ENCODE data around the gene CALHM3. TPM values are rescaled to one million over a fixed set of nuclear protein-coding genes. Genes with fewer than 3 reads are reported as not detected.

Gene CALHM3
- total RNA-seq, 2 experiments from 2014 or later: not detected

- intact Hi-C loops (cut with DNase I, micrococcal nuclease): no loop called here
- no peaks in the 10 kb centered on the region for H3K36me3 ChIP-seq (ENCODE audit: insufficient read depth, low read length)
- Mint-ChIP-seq H3K4me1 (ENCODE audit: low read depth) (peaks cover 34% of the 10 kb centered on the region), H3K27ac (no peak overlapping the region), H3K27me3 (no peaks in the 10 kb centered on the region), H3K4me3 (no peak overlapping the region), H3K36me3 (ENCODE audit: low read depth) (no peaks in the 10 kb centered on the region), H3K9me3 (no peaks in the 10 kb centered on the region)
- no peaks in the 10 kb centered on the region for H3K9me3 ChIP-seq (ENCODE audit: control insufficient read depth in 1 of 2, insufficient read depth in 1 of 2, low read length in 2 of 2)
- ATAC-seq (ENCODE audit: poor library complexity): no peak
- ChIA-PET CTCF (interaction anchor here (1.0 to 1.4 kb wide), 2 partner anchors 14 to 16 kb away, joined by 3 read pairs; no protein-coding TSS in a partner anchor), POLR2A (no interaction called here)
- no peak for TF ChIP-seq CTCF (IDR thresholded peaks at IDR 0.05)
- H3K27me3 ChIP-seq (ENCODE audit: control insufficient read depth in 1 of 2, insufficient read depth in 2 of 2, low read length in 2 of 2): no peaks in the 10 kb centered on the region
- H3K4me3 ChIP-seq (ENCODE audit: low read length): no peak overlapping the region
- H3K27ac ChIP-seq (ENCODE audit: low read depth in 1 of 2, low read length in 2 of 2): no peak overlapping the region
- DNase-seq: no peak
- peaks cover 49% of the 10 kb centered on the region for H3K4me1 ChIP-seq (ENCODE audit: insufficient read depth, low read length)
Observed at GRCh38 chr10:103469201-103469600, 9.8 kb downstream of the CALHM3 start.

- CTCF ChIA-PET: no interaction called here
- H3K27me3 Mint-ChIP-seq: no peaks in the 10 kb centered on the region
- intact Hi-C loops (cut with DNase I, micrococcal nuclease): no loop called here
- no peak for TF ChIP-seq CTCF (IDR thresholded peaks at IDR 0.05)
- no peak overlapping the region for H3K4me3 Mint-ChIP-seq
- no peak overlapping the region for H3K27ac ChIP-seq (ENCODE audit: low read depth in 1 of 2, low read length in 2 of 2)
- POLR2A ChIA-PET: no interaction called here
- H3K36me3 Mint-ChIP-seq (ENCODE audit: low read depth): no peaks in the 10 kb centered on the region
- no peak overlapping the region for H3K4me3 ChIP-seq (ENCODE audit: low read length)
- peaks cover 33% of the 10 kb centered on the region for H3K4me1 Mint-ChIP-seq (ENCODE audit: low read depth)
- H3K36me3 ChIP-seq (ENCODE audit: insufficient read depth, low read length): no peaks in the 10 kb centered on the region
- no peaks in the 10 kb centered on the region for H3K9me3 ChIP-seq (ENCODE audit: control insufficient read depth in 1 of 2, insufficient read depth in 1 of 2, low read length in 2 of 2)
- DNase-seq: no peak
- no peaks in the 10 kb centered on the region for H3K9me3 Mint-ChIP-seq
- peaks cover 38% of the 10 kb centered on the region for H3K4me1 ChIP-seq (ENCODE audit: insufficient read depth, low read length)
- no peak overlapping the region for H3K27ac Mint-ChIP-seq
- H3K27me3 ChIP-seq (ENCODE audit: control insufficient read depth in 1 of 2, insufficient read depth in 2 of 2, low read length in 2 of 2): no peaks in the 10 kb centered on the region
- no peak for ATAC-seq (ENCODE audit: poor library complexity)
Observed at GRCh38 chr10:103467406-103467805, 11.6 kb downstream of the CALHM3 start.

DNA sequence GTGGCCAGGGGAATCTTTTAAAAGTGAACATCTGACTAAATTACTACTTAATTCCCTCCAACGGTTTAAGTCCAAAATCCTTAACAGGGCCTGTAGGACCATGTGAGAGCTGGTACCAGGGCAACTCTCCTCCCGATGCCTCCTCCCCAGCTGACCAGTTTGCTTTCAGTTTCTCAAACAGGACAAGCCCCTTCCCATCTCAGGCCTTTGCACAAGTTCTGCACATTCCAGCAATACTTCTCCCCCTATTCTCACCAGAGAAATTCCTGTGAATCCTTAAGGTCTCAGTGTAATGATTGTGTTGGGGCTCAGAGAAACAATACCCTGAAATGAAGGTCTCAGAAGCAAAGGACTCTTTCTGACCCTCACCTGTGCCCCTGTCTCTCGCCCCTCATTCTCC, 12.3 kb downstream of the CALHM3 start:
- Mint-ChIP-seq H3K27me3 (no peaks in the 10 kb centered on the region), H3K27ac (no peak overlapping the region), H3K4me1 (ENCODE audit: low read depth) (peaks cover 27% of the 10 kb centered on the region), H3K4me3 (no peak overlapping the region), H3K36me3 (ENCODE audit: low read depth) (no peaks in the 10 kb centered on the region), H3K9me3 (no peaks in the 10 kb centered on the region)
- intact Hi-C loops (cut with DNase I, micrococcal nuclease): no loop called here
- Histone ChIP-seq H3K4me1 (ENCODE audit: insufficient read depth, low read length) (peaks cover 32% of the 10 kb centered on the region), H3K27me3 (ENCODE audit: control insufficient read depth in 1 of 2, insufficient read depth in 2 of 2, low read length in 2 of 2) (no peaks in the 10 kb centered on the region), H3K4me3 (ENCODE audit: low read length) (no peak overlapping the region), H3K9me3 (ENCODE audit: control insufficient read depth in 1 of 2, insufficient read depth in 1 of 2, low read length in 2 of 2) (no peaks in the 10 kb centered on the region), H3K27ac (ENCODE audit: low read depth in 1 of 2, low read length in 2 of 2) (no peak overlapping the region), H3K36me3 (ENCODE audit: insufficient read depth, low read length) (no peaks in the 10 kb centered on the region)
- TF ChIP-seq CTCF (IDR thresholded peaks at IDR 0.05): no peak
- ChIA-PET POLR2A (no interaction called here), CTCF (no interaction called here)
- DNase-seq: no peak
- ATAC-seq (ENCODE audit: poor library complexity): no peak

All from CD4-positive, alpha-beta T cell (primary cell).